Measurements from ENCODE around the gene CDH13.

GRCh38 chr16:83266848-83267553, 640.2 kb downstream of the CDH13 start:
- no peak for TF ChIP-seq GATA2 (IDR thresholded peaks at IDR 0.05; ENCODE audit: low read depth, low read length)
- TF ChIP-seq GATA3 (IDR thresholded peaks at IDR 0.05; ENCODE audit: low read depth, low read length): no peak

Measured in SH-SY5Y (cell line).